T-helper 9 cell (primary cell): ENCODE measurements around the gene NCAPD3.

Source experiments
- DNase-seq: peaks from one replicate; pipeline ENCODE4 v3.0.0-alpha.2; 2020

Gene NCAPD3

DNA sequence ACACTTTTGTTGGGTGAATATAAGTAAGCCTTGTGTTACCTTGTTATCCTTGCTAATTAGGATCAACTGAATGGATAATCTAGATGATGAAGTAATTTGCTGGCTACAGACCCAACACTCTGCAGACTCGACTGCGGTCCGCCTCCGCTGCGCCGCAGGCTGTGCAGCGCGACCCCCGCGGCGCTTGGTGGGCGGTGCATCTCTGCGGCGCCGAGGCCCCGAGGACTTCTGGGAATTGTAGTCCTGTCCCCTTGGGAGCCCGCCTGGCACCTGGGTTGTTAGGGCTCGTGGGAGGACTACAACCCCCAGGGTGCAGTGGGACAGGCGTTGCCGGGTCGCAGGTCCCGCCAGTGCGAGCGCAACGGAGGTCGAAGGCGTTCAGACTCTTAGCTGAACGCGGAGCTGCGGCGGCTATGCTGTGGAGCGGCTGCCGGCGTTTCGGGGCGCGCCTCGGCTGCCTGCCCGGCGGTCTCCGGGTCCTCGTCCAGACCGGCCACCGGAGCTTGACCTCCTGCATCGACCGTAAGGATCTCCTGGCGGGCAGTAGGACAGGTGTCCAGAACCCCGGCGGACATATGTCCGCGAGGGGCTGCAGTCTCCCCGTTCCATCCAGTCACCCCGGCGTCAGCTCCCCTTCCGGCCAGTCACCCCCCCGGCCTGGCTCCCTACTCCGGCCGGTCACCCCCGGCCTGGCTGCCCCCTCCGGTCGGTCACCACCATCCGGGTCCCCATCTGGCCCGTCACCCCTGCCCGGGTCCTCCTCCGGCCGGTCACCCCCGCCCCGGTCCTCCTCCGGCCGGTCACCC lies 29.6 kb upstream of the NCAPD3 start, which contains the start of the genes ACAD8 and THYN1:
TSS of gene ACAD8 (plus strand) at position 381 of the 806 bp plus-strand sequence. CDS start at position 414, 33 bp downstream.
TSS of gene THYN1 (minus strand) at position 165 of the 806 bp plus-strand sequence. CDS start 470 bp downstream, outside the sequence.
- peak; percentile 92 for DNase-seq

DNA sequence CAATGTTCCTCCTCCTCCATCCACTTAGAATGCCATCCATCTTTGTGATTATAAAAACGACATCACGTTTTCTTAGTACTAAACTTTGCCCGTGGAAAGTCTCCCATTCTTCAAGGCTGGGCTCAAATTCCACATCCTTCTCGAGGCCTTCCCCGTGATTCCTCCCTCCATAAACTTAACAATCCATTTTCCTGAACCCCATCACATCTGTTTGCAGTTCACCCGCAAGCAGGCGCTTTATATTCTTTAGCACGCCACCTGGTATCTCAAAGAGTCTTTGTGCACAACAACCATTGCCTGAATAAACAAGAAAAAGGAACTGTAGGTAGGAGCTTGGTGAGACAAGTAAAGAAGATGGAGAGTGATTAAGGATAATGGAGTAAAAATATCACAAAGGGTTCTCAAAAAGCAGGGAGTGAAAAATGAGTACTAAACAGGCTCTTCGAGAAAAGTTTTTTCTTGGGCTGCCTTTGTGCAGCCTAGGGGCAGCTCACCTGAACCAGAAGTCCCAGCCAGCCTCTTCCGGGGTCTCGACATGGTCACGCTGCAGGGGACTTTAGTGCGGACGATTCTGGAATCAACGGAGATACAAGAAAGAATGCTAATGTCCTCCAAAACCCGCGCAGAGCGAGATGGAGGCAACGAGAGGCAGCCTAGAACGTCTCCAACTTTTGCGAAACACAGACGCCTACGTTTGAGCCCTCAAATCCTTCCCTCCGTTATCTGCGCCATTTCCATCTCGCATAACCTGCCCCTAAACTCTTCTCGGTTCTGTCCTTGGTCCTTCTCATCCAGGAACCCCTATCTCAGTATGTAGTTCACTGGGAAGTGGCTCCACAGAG lies 28.8 kb upstream of the NCAPD3 start:
- DNase-seq = no peak

DNA sequence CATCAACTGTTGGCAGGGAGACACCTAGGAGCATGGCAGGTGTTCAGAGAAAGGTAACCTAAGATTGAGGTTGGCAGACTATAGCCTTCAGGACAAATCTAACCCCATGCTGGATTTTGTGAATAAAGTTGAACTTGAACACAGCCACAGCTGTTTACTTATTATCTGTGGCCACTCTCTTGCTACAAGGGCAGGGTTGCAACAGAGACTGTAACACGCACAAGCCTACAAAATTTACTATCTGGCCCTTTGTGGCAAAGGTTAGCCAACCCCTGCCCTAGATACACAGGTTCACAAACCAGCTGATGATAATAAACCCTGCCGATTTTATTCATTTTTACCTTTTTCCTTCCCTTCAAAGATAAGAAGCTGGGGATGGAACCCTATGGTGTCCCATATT lies 26.9 kb upstream of the NCAPD3 start:
- no peak for DNase-seq

DNA sequence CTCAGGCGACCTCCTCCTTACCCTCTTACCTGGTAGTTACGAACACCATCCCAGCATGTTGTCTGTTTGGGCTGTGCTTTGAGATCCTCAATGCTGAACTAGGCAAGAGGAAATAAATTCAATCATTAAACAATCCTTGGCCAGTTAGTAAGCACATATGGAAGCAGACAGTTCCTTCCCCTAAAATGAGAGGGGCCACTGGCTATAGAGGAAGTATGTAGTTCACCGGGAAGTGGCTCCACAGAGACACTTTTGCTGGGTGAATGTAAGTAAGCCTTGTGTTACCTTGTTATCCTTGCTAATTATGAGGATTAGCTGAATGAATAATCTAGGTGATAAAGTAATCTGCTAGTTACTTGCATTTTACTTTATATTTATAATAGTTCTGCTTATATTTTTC lies 26.5 kb upstream of the NCAPD3 start:
- DNase-seq = no peak

DNA sequence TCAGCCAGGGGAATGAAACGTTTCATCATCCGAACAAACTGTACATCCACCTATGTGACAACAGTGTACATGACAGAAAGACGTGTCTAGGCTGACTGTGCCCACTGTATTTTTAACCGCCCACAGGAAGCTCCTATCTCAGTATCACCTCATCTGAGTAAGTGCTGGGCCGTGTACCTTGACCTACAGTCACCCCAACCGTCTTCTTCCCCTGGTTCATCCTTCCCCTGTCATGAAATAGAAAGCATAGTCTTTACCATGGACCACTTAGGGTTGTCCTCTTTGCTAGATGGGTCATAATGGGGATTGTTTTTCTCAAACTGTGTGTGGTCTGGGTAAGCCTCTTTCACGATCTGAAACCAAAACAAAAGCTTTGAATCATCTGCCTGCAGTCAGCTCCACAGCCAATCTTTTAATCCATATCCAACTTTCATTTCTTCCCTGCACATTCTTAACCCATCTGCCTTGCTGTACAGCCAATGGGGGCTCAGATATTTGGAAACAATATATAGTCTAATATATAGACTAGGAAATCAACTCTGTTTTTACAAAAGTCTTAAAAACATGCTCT lies 25.2 kb upstream of the NCAPD3 start:
- no peak for DNase-seq

DNA sequence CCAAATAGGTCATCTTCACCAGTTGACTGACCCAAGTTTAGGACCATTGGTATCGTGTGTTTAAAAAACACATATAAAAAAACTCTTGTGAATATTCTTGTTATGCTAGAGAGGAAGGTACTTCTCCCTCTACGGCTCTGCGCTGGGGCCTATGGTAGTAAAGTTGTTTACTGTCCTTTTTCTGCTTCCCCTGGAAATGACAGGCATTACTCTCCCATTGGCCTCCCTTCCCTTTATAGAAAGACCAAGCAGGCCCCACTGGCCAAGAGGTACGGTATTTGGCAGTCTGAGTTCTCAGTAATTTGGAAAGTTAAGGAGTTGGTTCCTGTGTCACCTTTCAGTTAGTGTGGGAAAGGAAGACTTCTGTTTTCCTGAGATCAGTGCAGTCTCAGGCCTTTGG lies 22.9 kb upstream of the NCAPD3 start:
- DNase-seq = no peak

DNA sequence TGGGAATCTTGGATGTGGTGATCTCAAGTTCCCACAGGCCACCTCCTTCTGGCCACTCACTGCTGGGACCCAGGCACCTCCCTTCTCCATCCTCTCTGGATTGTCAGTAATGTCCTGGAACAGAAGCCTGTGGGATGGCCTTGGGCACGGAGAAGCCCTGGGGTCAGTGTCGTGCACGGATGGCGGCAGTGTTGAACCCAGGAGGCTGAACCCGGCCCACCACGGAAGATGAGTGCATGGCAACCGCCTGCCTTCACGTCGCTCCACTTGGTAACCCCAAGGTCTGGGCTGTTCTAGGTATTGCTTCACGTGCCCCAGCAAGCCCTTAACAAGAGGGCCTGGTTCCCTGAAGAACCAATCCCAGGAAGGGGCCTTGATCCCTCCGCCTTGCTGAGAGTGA lies 22.3 kb upstream of the NCAPD3 start:
- DNase-seq = no peak

DNA sequence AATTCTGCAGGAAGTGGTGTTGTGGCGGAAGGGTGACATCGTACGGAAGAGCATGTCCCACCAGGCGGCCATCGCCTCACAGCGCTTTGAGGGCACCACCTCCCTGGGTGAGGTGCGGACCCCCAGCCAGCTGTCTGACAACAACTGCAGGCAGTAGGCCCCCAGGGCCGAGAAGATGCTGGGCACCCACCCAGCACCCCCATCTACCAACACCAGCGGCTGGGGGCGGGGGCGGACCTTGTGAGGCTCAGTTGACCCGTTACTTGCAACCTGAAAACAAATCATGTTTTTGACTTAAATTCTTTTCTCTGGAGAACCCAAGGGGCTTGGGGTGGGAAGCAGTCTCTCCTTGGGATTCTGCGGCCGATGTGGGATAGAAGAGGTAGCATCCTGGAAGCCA lies 21.7 kb upstream of the NCAPD3 start:
- DNase-seq = no peak

DNA sequence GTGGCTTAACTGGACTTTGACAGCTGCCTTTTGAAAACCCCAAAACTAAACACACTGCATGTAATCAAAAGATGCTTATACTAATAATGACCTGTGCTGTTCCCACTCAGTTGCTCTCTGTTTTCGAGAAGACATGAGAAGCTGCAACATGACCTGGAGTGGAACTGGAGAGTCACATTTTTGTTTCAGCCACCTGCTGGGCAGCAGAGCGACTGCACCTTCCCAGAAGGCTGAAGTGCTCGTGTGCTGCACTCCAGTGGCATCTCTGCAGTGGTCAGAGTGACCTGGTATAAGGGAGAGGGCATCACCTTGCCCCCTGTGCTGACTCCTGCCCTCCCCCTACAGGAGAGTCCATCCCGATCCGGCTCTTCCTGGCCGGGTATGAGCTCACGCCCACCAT lies 20.8 kb upstream of the NCAPD3 start:
- DNase-seq = no peak

DNA sequence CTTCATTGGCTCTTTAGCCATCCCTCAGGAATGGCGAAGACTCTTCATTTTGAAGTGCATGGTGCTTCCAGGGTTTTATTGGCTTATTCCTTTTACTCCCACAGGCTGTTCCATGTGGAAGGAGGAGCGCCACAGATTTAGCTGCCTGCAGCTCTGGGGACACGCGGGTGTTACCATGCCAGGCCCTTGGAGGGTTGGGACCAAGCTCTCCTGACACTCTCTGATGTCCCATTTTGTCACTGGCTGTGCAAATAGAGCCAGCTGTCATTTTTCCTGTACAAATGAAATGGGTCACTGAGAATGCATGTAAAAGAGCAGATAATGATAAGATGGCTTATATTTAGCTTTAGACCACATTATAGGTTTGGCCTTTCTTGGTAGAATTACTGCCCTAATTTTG lies 20.1 kb upstream of the NCAPD3 start:
- no peak for DNase-seq

DNA sequence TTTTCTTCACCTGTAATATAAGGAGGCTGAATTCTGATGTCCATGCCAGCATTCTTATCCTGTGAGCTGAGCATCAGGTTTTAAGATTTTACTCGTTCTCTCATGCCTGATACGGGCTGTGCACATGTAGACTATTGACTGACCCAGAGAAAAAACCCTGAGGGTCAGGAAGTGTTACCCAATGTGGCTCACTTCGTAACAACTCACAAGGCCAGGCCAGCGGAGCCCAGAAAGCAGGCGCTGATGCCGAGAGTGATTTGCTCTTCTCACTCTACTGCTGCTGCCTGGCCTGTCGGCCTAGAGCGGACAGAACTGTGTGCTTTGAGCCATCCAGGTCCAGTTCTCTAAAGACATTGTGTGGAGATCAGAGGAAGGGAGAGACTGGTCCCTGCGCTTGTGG lies 18.6 kb upstream of the NCAPD3 start:
- DNase-seq = no peak

DNA sequence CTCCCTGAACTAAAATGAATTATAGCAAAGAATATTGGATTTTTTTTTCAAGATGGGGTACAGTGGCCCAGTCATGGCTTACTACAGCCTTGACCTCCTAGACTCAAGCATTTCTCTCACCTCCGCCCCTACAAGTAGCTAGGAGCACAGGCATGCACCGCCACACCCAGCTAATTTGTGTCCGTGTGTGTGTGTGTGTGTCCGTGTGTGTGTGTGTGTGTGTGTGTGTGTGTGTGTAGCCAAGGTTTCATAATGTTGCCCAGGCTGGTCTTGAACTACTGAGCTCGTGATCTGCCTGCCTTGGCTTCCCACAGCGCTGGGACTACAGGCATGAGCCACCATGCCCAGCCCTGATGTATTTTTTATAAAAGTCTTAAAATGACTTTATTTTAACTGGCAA lies 16.8 kb upstream of the NCAPD3 start:
- DNase-seq = no peak

DNA sequence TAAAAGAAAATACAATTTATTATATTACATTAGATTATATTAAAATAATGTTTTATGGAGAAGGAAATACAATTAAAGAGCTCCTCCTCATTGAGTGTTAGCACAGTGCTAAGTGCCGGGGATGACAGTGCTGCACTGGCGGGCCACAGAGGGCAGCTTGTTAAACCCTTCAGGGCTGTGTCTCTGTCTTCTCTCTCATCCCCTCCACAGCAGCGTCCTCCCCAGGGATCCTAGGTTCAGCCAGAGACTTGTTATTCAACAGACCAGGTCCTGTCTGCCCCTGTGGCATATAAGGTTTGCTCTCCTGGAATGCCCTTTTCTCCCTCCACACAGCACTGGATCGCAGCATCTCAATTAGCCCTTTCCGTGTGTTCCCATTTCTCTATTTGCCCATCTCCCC lies 15.2 kb upstream of the NCAPD3 start:
- DNase-seq = no peak

DNA sequence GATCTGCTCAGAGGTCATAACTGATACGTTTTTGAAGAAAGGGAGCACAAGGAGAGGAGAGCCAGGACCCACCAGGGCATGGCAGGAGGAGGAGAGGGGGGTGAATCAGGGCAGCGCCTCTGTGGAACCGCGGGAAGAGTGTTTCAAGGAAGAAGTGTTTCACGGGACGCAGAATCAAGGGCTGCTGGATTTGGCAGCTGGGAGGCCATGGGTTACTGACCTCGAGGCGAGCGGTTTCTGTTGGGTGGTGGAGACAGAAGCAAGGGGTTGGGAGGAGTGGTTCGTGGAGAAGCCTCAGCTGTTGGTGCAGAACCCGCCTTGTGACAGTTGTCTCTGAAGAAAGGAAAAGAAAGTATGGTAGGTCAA lies 13.8 kb upstream of the NCAPD3 start:
- DNase-seq = no peak

DNA sequence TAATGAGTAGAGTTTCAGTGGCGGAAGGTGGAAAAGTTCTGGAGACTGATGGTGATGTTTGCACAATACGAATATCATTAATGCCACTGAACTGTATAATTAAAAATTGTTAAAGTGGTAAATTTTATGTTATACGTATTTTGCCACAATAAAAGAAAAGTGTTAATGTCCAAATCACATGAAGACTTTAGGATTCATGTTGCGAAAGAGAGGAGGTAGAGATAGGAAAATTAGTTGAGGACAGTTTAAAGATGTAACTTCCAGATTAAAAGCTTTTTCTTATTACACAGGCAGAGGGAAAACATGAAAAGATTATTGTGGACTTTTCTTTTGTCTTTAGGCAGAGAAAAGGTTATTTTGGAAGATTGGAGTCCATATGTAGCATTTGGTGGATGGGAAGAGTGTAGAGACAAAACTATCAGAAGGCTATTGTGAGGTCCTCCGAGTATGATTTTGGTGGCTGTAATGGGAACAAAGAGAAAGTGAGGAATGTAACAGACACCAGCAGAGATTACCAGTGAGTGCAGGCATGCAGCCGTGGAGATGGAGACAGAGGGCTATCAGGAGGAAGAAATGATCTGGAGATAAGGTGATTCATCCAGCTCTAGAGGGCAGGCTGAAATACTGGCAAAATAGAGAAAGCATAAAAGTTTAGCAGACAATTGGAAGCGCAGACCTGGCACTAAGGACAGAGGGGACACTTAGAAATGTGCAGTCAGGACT lies 13.2 kb upstream of the NCAPD3 start:
- DNase-seq = no peak

DNA sequence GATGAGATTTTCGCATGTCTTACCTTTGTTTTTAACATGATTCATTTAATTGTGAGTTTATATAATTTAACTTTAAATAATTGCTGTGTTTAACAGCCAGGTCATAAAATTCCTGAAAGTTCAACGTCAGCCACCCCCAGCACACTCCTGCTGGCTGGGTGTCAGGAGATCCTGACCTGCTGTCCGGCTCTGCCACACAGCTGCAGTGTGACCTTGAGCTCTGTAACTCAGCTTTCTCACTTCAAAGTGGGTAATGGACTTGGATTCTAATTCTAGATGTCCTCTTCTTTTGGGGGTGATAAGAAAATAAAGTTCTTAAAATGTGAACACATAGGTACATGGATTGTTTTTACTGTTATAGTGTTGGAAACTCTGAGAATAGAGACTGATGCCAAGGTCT lies 11.6 kb upstream of the NCAPD3 start:
- DNase-seq = no peak

DNA sequence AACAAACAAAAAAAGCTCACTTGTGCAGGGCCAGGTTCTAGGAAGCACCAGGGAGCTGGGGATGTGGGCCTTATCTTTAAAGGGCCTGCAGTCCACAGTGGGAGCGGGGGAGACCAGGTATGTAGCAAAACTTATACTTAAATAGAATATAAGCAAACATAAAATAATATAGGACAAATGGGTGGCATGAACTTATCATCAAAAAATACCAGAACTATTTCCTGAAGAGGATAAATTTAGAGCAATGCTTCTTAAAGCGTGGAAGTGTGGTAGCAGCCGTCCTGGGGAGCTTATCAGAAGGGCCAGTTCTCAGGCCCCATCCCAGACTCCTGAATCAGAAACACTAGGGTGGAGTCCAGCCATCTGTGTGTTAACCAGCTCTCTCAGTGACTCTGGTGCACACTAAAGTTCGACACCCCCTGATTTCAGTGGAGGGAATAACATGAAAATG lies 10.0 kb upstream of the NCAPD3 start:
- no peak for DNase-seq

DNA sequence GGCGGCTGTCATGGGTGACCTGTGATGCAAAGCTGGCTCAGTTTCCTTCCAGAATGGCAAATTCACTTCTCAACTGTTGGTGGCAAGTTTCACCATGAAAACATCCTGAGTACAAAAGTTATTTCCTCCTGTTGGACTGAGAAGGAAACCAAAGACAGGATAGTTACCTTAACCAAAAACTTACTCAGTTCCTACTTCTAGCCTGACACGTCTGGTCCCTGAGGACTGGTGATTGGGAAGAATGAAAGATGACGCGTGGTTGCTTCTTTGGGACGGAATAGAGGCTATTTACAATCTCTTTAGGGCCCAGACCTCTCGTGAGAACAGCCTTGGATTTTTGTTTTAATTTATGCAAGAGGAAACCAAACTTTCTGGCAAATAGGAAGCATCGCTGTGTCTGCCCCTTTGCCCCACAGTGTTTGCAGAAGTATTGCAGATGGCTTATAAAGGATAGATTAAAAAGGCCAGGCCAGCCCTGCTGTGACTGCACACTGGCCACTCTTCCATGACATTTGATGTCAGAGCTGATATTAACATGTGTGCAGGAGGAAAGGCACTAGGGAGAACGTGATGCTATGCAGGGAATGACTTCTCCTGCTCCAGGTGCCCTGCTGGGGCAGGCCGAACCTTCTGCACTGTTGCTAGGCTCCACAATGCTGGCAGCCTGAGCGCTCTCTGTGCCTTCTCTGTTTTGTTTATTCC lies 8.3 kb upstream of the NCAPD3 start:
- no peak for DNase-seq

DNA sequence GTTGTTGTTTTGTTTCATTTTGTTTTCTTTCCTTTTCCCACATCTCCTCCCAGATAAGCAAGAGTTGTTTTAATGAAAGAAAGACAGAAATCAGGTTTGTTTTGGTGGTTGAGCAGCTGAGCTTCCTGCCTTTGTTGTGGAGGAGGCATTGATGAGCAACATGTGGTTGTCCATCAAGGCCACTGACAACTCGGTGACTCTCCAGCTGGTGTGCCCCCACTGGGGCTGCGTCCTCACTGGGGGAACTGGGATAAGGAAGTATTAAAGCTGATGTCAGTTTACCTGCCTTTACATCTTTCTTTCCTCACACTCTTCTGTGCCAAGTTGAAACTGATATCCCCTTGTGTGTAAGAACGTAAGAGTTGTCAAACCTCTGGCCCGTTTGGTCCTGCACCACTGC lies 6.6 kb upstream of the NCAPD3 start:
- no peak for DNase-seq

DNA sequence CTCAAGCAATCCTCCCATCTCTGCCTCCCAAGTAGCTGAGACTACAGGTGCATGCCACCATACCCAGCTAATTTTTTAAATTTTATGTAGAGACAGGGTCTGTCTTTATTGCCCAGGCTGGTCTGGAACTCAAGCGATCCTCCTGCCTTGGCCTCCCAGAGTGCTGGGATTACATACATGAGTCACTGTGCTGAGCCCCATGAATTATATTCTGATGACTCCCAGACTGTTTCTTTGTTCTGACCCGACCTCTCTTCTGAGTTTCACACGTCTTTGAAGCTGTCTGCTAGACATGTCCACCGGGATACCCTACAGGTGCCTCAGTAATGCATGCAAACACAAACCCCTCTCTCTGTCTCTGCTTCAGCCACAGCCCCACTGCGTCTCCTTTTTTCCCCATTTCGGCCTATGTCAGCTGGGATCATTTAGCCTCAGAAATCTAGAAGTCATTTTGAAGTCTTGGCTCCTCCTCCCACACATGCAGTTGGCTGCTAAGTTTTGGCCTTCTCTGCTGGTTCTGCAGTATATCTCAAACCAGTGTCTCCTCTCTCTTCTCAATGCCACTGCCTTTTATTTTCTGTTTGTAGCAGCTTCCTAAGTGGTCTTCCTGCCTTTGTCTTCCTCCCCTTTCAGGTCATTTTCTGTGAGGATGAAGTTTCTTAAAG lies 5.5 kb upstream of the NCAPD3 start:
- DNase-seq = no peak

DNA sequence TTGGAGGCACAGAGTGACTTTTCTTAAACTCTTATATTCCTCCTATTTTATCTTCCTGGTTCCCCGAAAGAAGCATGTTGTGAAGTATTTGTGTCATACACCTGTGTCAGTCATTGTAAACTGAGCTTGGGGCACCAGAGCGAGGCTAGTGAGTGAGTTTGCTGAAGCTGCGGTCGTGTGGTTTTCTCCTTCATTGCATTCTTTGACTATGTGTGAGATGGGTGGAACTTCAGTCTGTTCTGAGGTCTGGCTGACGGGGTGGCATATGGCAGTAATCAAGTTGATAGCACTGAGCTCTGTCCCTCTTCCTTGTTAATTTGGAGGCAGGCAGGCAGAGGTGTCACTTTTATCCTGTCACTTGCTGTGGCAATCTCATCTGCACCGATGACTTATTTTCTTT lies 4.9 kb upstream of the NCAPD3 start:
- no peak for DNase-seq
